ENCODE data around the gene RADIL.

Gene RADIL

DNA sequence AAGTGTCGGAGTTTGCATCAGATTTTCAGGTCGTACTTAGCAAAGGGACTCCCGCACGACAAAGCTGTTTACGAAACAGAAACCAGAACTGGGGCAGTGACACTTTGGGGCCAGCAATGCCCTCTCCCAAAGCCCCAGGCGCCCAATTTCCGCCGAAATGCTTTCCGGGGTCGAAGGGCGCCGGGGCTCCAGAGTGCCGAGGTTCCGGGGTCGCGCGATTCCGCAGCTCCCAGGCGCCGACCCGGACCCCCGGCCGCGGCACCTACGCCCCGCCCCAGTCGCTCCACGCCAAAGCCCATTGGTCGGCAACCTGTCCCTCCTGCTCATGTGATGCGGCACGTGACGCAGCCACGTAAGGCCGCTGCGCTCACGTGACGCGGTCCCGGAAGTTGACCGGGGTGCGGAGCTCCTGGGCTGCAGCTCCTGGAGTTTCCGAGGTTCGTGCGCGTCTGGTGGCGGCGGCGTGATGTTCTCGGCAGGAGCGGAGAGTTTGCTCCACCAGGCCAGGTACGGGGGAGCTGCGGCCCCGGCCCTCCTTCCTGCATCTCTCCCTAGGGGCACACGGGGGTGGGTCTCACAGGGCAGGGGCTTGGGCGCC is 108.2 kb downstream of the RADIL start, which contains the start of gene AP5Z1:
TSS of gene AP5Z1 (plus strand) at position 374 of the 598 bp plus-strand sequence. CDS start at position 467, 93 bp downstream.
- Mint-ChIP-seq H3K27ac (peak within 1 kb of the TSS; percentile 99), H3K4me1 (peaks cover 58% of the 10 kb centered on the region), H3K27me3 (no peaks in the 10 kb centered on the region), H3K9me3 (no peaks in the 10 kb centered on the region), H3K36me3 (no peaks in the 10 kb centered on the region), H3K4me3 (peak within 1 kb of the TSS; percentile 99)

DNA sequence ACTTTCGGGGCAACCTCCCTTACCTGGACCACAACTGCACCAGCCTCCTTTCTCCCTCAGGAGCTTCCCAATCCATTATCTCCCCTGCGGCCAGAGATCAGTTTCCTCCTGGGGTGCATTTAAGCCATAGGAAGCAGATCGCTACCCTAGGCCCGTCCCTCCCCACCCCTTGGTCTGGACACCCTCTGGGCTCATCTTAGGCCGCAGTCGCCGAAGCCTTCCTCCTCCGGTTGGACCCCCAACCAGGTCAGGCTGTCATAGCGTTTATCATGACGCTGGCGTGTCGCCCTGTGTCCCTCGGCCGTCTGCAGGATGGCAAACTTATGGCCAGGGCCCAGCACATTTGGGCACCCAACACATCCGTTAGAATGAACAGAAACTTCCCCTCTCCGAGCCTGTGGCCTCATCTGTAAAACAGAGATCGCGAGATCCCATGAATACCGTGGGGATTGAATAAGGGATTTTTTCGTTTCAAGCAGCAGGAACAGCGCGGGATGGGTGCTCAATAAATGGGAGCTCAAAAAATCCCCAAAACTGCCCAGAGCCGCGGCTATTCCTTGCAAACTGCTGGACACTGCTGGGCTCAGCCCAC is 108.8 kb downstream of the RADIL start:
- Mint-ChIP-seq H3K27me3 (no peaks in the 10 kb centered on the region), H3K9me3 (no peaks in the 10 kb centered on the region), H3K4me3 (peak overlapping the region; percentile 99), H3K4me1 (peaks cover 61% of the 10 kb centered on the region), H3K27ac (peak overlapping the region; percentile 99), H3K36me3 (no peaks in the 10 kb centered on the region)

DNA sequence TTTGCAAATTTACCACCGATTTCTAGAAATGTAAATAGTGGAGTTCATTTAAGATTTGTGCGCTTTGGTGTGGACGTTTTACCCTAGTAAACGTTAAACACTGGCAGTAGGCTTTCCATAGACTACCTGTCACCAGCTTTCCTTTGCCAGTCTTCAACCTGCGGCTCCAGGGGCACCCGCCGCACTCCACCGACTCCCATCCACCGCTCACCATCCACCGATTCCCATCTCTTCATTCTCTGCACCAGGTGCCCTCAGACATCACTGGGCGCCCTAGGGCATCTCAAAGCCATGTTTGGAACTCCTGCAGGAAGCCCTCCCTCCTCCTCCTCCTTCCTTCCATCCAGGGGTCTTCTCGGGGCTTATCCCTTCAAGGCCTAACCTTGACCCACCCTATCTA is 109.5 kb downstream of the RADIL start:
- H3K4me1 Mint-ChIP-seq: peaks cover 60% of the 10 kb centered on the region
- no peaks in the 10 kb centered on the region for H3K9me3 Mint-ChIP-seq
- H3K27me3 Mint-ChIP-seq: no peaks in the 10 kb centered on the region
- peak overlapping the region; percentile 99 for H3K4me3 Mint-ChIP-seq
- H3K27ac Mint-ChIP-seq: peak overlapping the region; percentile 99
- H3K36me3 Mint-ChIP-seq: no peaks in the 10 kb centered on the region

DNA sequence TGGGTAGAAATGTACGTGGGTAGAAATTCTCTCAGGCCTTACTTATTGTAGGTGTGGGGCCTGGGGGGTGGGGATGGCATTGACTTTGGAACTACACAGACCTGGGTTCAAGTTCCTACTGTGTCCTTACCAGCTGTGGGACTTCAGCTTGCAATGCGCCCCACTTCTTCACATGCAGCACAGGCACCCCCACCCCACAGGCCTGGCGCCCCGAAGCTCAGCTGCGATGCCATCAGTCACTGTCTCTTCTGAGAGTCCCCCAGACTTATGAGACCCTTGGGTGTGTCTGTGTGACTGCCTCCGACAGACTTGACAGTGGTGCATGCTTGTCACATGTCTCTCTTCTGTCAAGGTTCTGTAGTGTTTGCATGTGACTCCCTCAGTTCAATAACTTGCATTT is 111.2 kb downstream of the RADIL start:
- peaks cover 47% of the 10 kb centered on the region for H3K4me1 Mint-ChIP-seq
- peak overlapping the region; percentile 32 for H3K27ac Mint-ChIP-seq
- H3K27me3 Mint-ChIP-seq: no peaks in the 10 kb centered on the region
- no peaks in the 10 kb centered on the region for H3K9me3 Mint-ChIP-seq
- H3K36me3 Mint-ChIP-seq: no peaks in the 10 kb centered on the region
- no peak overlapping the region for H3K4me3 Mint-ChIP-seq

DNA sequence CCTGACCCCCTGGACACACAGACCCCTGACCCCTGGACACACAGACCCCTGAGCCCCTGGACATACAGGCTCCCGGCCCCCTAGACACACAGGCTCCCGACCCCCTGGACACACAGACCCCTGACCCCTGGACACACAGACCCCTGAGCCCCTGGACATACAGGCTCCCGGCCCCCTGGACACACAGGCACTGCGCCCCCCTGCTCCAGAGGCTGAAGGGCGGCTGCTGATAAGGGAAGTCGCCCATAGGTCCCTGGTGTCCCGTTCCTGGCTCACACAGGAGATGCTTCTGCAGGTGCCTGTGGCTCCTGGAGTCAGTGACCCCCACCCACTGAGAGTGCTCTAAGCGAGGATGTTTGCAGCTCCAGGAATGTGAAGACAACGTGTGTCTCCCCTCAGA is 111.8 kb downstream of the RADIL start:
- Mint-ChIP-seq H3K27me3 (no peaks in the 10 kb centered on the region), H3K36me3 (peaks cover under 1% of the 10 kb centered on the region), H3K4me3 (no peak overlapping the region), H3K9me3 (no peaks in the 10 kb centered on the region), H3K27ac (peak overlapping the region; percentile 35), H3K4me1 (peaks cover 42% of the 10 kb centered on the region)

DNA sequence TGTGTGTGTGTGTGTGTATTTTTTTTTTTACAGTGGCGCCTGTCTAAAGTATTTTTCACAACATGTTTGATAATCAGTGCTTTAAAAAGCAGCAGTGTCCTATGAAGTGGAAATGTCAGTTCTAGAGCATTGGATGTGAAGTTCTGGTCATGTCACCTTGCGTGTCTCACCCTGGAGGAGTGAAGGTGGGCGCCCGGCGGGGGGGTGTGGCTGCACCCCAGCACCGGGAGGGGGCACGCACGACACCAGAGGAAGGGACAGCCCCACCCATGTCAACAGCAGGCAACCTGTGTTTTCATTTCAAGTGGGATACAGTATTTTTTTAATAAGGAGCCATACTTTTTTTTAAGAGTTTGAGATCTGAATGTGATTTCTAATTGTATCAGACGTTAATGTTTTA is 112.6 kb downstream of the RADIL start:
- Mint-ChIP-seq H3K36me3 (peaks cover 2% of the 10 kb centered on the region), H3K9me3 (no peaks in the 10 kb centered on the region), H3K4me3 (no peak overlapping the region), H3K4me1 (peaks cover 35% of the 10 kb centered on the region), H3K27me3 (no peaks in the 10 kb centered on the region), H3K27ac (peak overlapping the region; percentile 51)

DNA sequence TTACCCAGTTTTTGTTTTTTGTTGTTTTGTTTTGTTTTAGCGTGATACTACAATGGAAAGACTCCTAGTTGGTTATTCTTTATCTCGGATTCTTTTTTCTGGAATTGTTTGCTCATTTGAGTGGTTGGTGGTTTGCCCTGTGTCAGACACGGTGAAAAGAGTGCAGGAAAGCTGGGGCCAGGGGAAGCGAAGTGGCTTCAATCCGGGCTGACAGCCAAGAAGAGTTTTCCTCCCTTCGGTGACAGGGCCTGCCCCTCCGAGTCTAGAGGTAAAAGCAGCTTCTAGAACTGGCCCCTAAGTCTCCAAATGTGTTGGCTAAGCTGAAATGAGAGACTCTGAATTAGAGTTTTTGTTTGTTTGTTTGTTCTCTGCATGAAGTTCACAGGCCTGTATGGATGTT is 113.8 kb downstream of the RADIL start:
- Mint-ChIP-seq H3K4me1 (peaks cover 25% of the 10 kb centered on the region), H3K27me3 (no peaks in the 10 kb centered on the region), H3K9me3 (no peaks in the 10 kb centered on the region), H3K27ac (no peak overlapping the region), H3K36me3 (peaks cover 2% of the 10 kb centered on the region), H3K4me3 (no peak overlapping the region)

DNA sequence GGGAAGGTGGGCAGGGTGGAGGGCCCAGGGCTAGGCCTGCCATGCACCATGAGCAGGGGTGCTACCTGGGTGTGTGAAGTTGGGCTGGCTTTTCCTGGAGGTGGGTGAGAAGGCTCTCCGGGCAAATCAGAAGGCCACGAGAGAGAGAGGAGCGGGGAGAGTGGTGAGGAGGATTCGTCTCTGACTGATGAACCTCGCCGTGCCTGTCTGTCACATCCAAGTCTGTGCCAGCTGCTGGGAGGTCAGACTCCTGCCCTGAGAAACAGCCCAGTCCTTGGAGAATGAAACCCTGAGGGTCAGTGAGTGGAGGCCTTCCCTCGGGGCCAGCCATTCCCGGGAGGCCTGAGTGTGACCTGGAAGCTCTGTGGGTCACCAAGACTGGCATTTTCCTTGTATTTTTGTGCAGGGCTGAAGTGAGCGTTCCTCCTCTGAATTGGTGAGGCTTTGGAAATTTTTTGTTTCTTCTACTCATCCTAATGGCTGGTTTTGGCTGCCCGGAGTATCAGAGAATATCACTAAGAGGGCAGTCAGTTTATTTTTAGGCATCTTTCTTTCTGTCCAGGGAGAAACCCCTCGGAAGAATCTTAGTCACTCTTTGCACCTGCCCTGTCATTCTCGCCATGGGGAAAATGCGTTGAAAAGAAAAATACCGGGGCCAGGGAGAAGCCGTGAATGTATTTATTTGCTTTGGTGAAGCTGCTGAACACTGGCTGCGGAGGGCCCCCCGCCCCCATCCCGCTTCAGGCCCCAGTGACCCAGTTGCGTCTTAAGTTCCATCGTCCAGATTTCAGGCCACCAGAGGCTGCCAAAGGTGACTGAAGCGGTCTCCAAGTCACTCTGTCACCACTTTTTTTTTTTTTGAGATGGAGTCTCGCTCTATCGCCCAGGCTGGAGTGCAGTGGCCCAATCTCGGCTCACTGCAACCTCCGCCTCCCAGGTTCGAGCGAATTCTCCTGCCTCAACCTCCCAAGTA is 114.6 kb downstream of the RADIL start:
- no peaks in the 10 kb centered on the region for H3K9me3 Mint-ChIP-seq
- no peak overlapping the region for H3K27ac Mint-ChIP-seq
- no peak overlapping the region for H3K4me3 Mint-ChIP-seq
- no peaks in the 10 kb centered on the region for H3K27me3 Mint-ChIP-seq
- peaks cover 17% of the 10 kb centered on the region for H3K4me1 Mint-ChIP-seq
- peaks cover 2% of the 10 kb centered on the region for H3K36me3 Mint-ChIP-seq

DNA sequence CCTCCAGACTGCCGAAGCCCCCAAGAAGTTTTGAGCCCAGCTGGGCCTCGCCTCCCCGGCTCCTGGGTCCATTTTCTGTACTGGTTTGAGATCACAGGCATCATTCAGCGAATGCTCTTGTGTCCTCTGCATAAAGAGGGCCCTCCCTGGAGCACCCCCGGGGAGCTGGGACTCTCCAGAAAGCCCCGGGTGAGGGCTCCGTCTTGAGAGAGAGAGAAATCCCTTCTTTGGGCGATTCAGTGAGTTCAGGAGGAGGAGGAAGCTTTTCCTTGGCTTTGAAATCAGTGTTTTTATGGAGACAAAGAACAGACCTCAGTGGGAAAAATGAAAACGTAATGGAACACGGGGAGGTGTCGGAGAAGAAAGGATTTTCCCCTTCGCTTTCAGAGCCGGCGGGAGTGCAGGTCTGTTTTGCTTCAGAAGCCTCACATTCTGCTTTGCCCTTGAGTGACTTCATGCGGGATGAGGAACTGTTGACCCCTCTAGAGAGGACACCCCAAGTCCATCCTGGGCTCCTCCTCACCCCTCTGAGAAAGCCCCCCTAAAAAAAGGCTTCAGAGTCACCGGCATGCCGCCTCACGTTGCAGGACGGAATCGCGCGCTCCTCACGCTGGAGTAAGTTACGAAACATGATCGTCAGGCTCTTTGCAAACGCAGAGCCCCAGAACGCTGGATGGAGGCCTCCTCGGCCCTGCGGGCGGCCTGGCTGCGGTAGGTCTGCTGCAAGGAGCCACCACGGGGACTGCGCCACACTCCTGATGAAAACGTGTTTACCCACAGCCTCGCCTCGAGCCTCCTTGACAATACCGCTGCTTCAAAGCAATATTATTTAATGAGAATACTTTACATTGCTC is 116.6 kb downstream of the RADIL start:
- Mint-ChIP-seq H3K4me3 (no peak overlapping the region), H3K27me3 (no peaks in the 10 kb centered on the region), H3K36me3 (peaks cover 9% of the 10 kb centered on the region), H3K9me3 (no peaks in the 10 kb centered on the region), H3K4me1 (peaks cover 12% of the 10 kb centered on the region), H3K27ac (peak overlapping the region; percentile 38)

DNA sequence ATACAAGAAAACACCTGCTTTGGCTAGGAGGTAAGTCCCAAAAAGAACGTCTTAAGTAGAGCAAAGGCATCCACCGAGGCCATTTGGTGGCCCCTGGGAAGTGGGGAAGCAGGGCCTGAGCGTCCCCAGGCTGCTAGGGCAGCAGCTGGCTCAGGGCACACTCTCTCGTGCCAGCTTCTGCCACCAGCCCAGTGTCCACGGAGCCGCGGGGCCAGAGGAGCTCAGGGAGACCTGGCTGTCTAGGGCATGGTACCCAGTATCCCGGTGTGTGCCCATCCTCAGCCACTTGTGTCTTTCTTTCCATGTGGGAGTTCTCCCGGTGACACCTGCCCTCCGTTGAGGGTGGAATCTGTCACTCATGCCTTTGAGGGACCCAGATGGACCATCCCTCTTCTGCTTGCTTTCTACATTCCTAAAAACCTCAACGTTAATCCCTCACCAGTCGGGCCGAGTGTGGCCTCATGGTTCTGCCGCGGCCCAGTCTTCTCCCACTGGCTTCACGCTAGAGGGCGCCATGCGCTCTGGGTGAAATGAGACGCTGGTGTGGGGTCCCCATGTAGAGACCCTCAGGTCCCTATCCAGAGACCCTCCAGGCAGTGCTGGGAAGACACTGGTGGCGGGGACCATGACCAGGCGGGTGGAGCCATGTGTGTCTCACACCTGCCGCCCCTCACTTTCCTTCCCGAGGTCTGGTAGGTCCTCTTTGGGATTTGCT is 117.6 kb downstream of the RADIL start:
- H3K27ac Mint-ChIP-seq: peak overlapping the region; percentile 74
- no peak overlapping the region for H3K4me3 Mint-ChIP-seq
- H3K27me3 Mint-ChIP-seq: no peaks in the 10 kb centered on the region
- H3K4me1 Mint-ChIP-seq: peaks cover 12% of the 10 kb centered on the region
- H3K9me3 Mint-ChIP-seq: no peaks in the 10 kb centered on the region
- H3K36me3 Mint-ChIP-seq: peaks cover 9% of the 10 kb centered on the region

DNA sequence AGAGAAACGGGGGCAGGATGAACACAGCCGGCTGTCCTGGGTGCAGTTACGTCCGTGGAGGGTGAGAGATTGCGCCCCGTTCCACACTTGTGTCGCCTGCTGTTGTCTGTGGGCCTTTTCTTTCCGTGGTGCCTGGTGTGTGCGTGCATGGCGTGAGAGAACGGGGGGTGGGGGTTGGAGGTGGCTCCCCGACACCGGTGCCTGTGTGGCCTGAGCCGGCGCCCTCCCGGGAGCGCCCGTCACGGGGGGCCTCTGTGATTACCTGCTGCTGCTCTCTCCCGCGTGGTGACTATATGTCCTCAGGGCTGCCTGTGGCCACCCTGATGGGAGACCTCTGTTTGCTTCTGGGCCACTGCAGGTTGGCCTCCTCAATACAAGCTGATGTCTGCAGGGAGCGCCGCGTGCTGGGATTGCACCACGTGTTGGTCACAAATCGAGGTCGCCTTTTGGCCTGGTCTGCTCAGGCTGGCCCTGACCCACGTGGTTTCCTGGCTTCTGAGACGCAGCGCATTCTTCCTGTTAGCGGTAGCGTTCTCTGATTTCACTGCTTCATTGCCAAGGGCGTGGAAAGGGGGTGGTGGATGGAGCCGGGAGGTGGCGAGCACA is 119.0 kb downstream of the RADIL start:
- Mint-ChIP-seq H3K36me3 (peaks cover 9% of the 10 kb centered on the region), H3K4me3 (no peak overlapping the region), H3K9me3 (no peaks in the 10 kb centered on the region), H3K27me3 (no peaks in the 10 kb centered on the region), H3K27ac (no peak overlapping the region), H3K4me1 (peaks cover under 1% of the 10 kb centered on the region)

DNA sequence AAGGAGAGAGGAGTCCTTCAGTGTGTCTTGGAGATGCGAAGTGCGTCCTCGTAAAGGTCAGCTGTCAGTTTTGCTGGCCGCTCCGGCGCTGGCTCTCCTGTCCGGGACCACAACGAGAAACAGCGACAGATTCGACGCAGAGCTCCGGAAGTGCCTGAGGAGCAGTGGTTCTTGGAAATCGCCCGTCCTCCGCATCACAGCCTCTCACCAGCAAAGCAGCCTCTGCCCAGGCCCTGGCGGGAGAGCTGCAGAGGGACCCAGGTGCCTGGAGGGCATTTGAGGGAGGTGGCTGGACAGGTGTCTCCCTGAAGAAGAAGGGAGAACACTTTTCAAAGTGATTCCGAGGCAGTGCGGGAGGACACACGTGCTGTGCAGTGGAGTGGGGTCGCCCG is 119.7 kb downstream of the RADIL start:
- Mint-ChIP-seq H3K27me3 (no peaks in the 10 kb centered on the region), H3K9me3 (no peaks in the 10 kb centered on the region), H3K36me3 (peaks cover 9% of the 10 kb centered on the region), H3K27ac (no peak overlapping the region), H3K4me1 (no peaks in the 10 kb centered on the region), H3K4me3 (no peak overlapping the region)

DNA sequence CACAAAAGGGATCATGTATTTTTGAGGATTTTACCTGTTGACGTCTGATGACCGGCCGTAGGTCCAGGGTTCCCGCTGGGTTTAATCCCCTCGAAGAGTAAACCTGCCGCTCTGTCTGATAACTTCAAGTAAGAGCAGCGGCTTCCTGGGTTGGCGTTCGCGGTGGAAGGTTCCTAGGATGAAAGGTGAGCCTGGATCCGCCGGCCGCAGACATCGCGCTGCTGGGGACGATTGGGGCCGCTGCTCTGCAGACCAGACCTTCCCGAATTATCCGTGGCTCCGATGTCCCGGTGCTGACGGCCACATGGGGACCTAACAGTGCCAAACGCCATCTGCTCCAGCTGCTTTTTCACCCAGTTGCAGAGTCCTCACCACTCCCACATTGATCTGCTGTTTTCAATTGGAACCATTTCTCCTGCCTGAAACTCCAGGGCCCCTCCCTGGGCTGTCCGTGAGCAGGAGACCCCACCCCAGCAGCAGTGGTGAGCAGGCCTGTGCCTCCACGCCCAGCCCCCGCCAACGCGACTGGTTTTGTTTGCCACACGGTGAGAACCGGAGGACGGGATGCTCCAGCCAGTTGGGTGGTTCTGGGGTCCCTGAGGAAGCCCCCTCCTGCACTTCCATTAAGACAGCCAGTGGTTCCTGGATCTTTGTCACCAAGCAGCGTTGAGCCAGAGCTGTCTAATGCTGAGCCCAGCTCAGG is 120.3 kb downstream of the RADIL start:
- H3K36me3 Mint-ChIP-seq: peaks cover 9% of the 10 kb centered on the region
- no peak overlapping the region for H3K4me3 Mint-ChIP-seq
- no peaks in the 10 kb centered on the region for H3K27me3 Mint-ChIP-seq
- peak overlapping the region; percentile 12 for H3K27ac Mint-ChIP-seq
- H3K4me1 Mint-ChIP-seq: no peaks in the 10 kb centered on the region
- H3K9me3 Mint-ChIP-seq: no peaks in the 10 kb centered on the region

All from activated naive CD4-positive, alpha-beta T cell treated with anti-CD3 and anti-CD28 coated beads, Interleukin-2, amount 50 U/mL, for 24 hours (primary cell).